B cell (primary cell): Measurements from ENCODE around the gene THUMPD3.

ENCODE experiments used
- CTCF ChIP-seq: fragments of 200-600 bp; IDR thresholded peaks from one replicate; pipeline ENCODE4 v1.8.0; 2022; ENCODE audit warnings: antibody characterized with exemption, mild to moderate bottlenecking
- EZH2 ChIP-seq: IDR thresholded peaks from 2 replicates; pipeline ENCODE4 v1.6.1; 2012; ENCODE audit warnings: borderline replicate concordance, low read depth, mild to moderate bottlenecking, moderate library complexity, low read length; ENCODE audit not compliant: insufficient read depth, poor library complexity, severe bottlenecking

- TF ChIP-seq CTCF (no peak), EZH2 (no peak)
Measured at GRCh38 chr3:9385187-9386077, 22.6 kb downstream of the THUMPD3 start.
